Stimulated activated CD4-positive, alpha-beta T cell treated with anti-CD3 and anti-CD28 coated beads, Interleukin-4, amount 100 ng/mL, for 24 hours (primary cell): Measurements from ENCODE around the gene TLR5.

ENCODE experiments used
- DNase-seq: peaks from one replicate; pipeline ENCODE4 v3.0.0-alpha.2; 2020

TLR5 gene

GRCh38 chr1:223066415-223066814, 76.6 kb downstream of the TLR5 start:
- DNase-seq: no peak

GRCh38 chr1:223062177-223062576, 80.9 kb downstream of the TLR5 start:
- DNase-seq: no peak

- DNase-seq: no peak
These were observed 83.5 kb downstream of the TLR5 start for GRCh38 chr1:223059526-223059925.
